Activated CD4-positive, alpha-beta T cell treated with anti-CD3 and anti-CD28 coated beads, Interleukin-2, amount 50 U/mL, for 24 hours (primary cell): Measurements from ENCODE around the gene LRRC4.

Source experiments
- DNase-seq, 2 donors: peaks; one replicate each; pipeline ENCODE4 v3.0.0-alpha.2; 2020; ENCODE audit warnings: low read depth in 1 of 2, low spot score in 1 of 2

The LRRC4 gene

DNA sequence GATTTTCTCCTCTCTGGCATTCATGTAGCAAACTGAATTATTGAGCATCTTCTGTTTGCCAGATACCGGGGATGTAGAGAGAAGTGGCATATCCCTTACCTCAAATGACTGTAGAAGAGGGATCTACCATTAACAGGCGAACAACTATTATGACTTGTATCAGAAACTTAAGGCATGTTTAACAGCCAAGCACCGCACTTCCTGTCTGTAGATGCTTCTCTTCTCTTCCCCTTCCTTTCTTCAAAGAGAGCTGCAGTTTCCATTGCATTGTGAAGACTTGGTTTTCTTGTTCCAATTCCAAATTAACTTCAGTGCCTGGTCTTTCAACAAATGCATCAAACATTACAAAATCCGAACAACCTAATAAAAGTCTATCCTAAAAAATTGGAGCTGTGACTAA is 49.3 kb downstream of the LRRC4 start:
- DNase-seq = no peak

DNA sequence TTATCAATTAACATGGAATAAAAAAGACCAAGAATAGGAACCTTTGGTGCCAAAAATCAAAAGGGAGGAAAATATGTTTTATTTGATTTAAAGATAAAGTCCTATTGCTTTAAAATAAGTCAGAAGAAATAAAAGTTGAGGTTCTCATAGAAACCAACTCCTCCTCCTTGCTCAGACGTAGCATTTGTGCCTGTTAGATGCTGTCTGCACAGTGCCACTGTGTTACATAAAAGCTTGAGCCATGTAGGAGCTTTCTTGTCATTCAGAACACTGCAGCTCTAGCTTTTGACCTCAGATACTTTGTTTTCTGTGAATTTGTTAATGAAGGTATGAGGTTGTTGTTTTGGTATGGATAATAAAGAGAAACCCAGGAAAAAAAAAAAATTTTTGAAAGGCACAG is 50.3 kb downstream of the LRRC4 start:
- no peak for DNase-seq

DNA sequence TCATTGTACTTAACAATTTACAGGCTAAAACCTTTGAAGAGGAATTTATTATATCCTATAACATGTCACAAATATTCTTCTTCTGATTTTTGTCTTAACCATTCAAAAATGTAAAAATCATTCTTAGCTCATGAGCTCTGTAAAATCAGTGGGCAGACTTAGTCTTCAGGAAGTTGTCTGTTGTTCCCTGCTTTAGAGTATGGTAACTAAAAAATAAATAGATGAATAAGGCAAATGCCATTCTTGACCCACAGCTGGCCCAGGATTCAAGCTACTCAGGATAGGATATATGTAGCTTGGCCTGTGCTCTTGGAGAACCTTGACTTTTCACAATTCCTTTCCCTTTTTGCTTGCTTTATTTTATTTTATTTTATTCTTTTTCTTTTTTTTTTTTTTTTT is 51.5 kb downstream of the LRRC4 start:
- DNase-seq = no peak

- no peak for DNase-seq
Observed at GRCh38 chr7:127979113-127979727, 52.0 kb downstream of the LRRC4 start.

DNA sequence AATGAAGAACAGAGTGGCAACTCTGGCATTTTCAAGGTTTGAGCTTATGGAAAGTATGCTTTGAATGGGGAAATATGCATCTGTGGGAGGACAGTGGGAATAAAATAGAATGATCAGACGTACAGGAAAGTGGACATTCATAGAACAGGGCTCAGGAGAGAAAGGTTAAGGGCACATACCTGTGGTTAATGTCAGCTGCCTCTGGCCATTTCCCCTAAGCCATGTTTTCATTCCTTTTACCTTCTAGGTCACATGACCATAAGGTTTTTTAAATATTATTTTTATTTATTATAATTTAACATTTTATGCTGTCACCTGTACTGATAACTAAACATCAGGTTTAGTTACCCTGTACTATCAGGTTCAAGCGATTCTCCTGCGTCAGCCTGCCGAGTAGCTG is 52.8 kb downstream of the LRRC4 start:
- no peak for DNase-seq
